ENCODE data around the gene CD82. TPM values are rescaled to one million over a fixed set of nuclear protein-coding genes. Genes with fewer than 3 reads are reported as not detected.

CD82 gene
- total RNA-seq, 3 donors from 2014 or later (not counting 1 experiment from before 2014, with no cell fraction given): 11.6 to 42.1 (median 13.0) TPM

- H3K4me1 Mint-ChIP-seq: peaks cover 26 to 33% of the 10 kb centered on the region in 2 donors
- no peak overlapping the region for H3K27ac Mint-ChIP-seq
- DNase-seq (no peak), ATAC-seq (no peak)
- peaks cover 70% of the 10 kb centered on the region for H3K4me1 ChIP-seq (ENCODE audit: control insufficient read depth, insufficient read depth, low read length)
- 90% methylated on average over 6 of the region's 6 CpGs for WGBS (ENCODE audit: insufficient coverage)
- no peaks in the 10 kb centered on the region for H3K27me3 Mint-ChIP-seq (ENCODE audit: low read depth in 2 of 2)
- H3K27ac ChIP-seq (ENCODE audit: low read length): peak overlapping the region; percentile 73
- H3K4me3 ChIP-seq (ENCODE audit: low read length): no peak overlapping the region
- H3K9me3 ChIP-seq (ENCODE audit: control insufficient read depth, insufficient read depth, low read length): no peaks in the 10 kb centered on the region
- H3K9me3 Mint-ChIP-seq: no peaks in the 10 kb centered on the region
- no peaks in the 10 kb centered on the region for H3K36me3 Mint-ChIP-seq
- intact Hi-C loops (cut with micrococcal nuclease): no loop called here
- TF ChIP-seq CTCF (IDR thresholded peaks at IDR 0.05): no peak
- H3K27me3 ChIP-seq (ENCODE audit: control insufficient read depth, insufficient read depth, low read length): no peaks in the 10 kb centered on the region
- peaks cover 4% of the 10 kb centered on the region for H3K36me3 ChIP-seq (ENCODE audit: control insufficient read depth, insufficient read depth, low read length)
- H3K4me3 Mint-ChIP-seq: no peak overlapping the region
These were observed 45.6 kb downstream of the CD82 start for GRCh38 chr11:44611088-44611487.

GRCh38 chr11:44611687-44612434, 46.4 kb downstream of the CD82 start:
- Histone ChIP-seq H3K27ac (ENCODE audit: low read length) (peak overlapping the region; percentile 73), H3K4me3 (ENCODE audit: low read length) (no peak overlapping the region), H3K9me3 (ENCODE audit: control insufficient read depth, insufficient read depth, low read length) (no peaks in the 10 kb centered on the region), H3K36me3 (ENCODE audit: control insufficient read depth, insufficient read depth, low read length) (peaks cover 4% of the 10 kb centered on the region), H3K27me3 (ENCODE audit: control insufficient read depth, insufficient read depth, low read length) (no peaks in the 10 kb centered on the region), H3K4me1 (ENCODE audit: control insufficient read depth, insufficient read depth, low read length) (peaks cover 73% of the 10 kb centered on the region)
- Mint-ChIP-seq H3K4me3 (no peak overlapping the region), H3K9me3 (no peaks in the 10 kb centered on the region), H3K36me3 (no peaks in the 10 kb centered on the region), H3K27me3 (ENCODE audit: low read depth in 2 of 2) (no peaks in the 10 kb centered on the region), H3K4me1 (peaks cover 26 to 33% of the 10 kb centered on the region in 2 donors), H3K27ac (peak overlapping the region; percentile 45 to 58)
- DNase-seq (peak in 1 of 2 donors; percentile 85), ATAC-seq (peak; percentile 54 to 69 (median 67))
- WGBS (ENCODE audit: insufficient coverage): 38% methylated on average over 4 of the region's 7 CpGs
- TF ChIP-seq CTCF (IDR thresholded peaks at IDR 0.05): no peak
- intact Hi-C loops (cut with micrococcal nuclease): no loop called here

GRCh38 chr11:44613153-44613552, 47.7 kb downstream of the CD82 start:
- H3K36me3 ChIP-seq (ENCODE audit: control insufficient read depth, insufficient read depth, low read length): peaks cover 7% of the 10 kb centered on the region
- 78% methylated on average over 6 of the region's 6 CpGs for WGBS (ENCODE audit: insufficient coverage)

More at GRCh38 chr11:44613153-44613552, 47.7 kb downstream of the CD82 start:
- no peak overlapping the region for H3K4me3 ChIP-seq (ENCODE audit: low read length)
- ATAC-seq (no peak), DNase-seq (no peak)
- no peak for TF ChIP-seq CTCF (IDR thresholded peaks at IDR 0.05)
- no peaks in the 10 kb centered on the region for H3K9me3 ChIP-seq (ENCODE audit: control insufficient read depth, insufficient read depth, low read length)
- no peak overlapping the region for H3K27ac Mint-ChIP-seq
- no peaks in the 10 kb centered on the region for H3K36me3 Mint-ChIP-seq
- H3K4me1 ChIP-seq (ENCODE audit: control insufficient read depth, insufficient read depth, low read length): peaks cover 69% of the 10 kb centered on the region
- H3K27me3 Mint-ChIP-seq (ENCODE audit: low read depth in 2 of 2): no peaks in the 10 kb centered on the region
- H3K4me3 Mint-ChIP-seq: no peak overlapping the region
- H3K9me3 Mint-ChIP-seq: no peaks in the 10 kb centered on the region
- peaks cover 26 to 33% of the 10 kb centered on the region in 2 donors for H3K4me1 Mint-ChIP-seq
- no peaks in the 10 kb centered on the region for H3K27me3 ChIP-seq (ENCODE audit: control insufficient read depth, insufficient read depth, low read length)
- H3K27ac ChIP-seq (ENCODE audit: low read length): peak overlapping the region; percentile 24
- intact Hi-C loops (cut with micrococcal nuclease): no loop called here

All from natural killer cell (primary cell).